ENCODE data around the gene DCUN1D3. TPM values are rescaled to one million over a fixed set of nuclear protein-coding genes. Genes with fewer than 3 reads are reported as not detected.
"Not testable (repeated sequence)": the region's sequence is repeated elsewhere in the genome, so short reads cannot be mapped to it uniquely, and the experiment has no call there.

DCUN1D3 gene
- total and polyA plus RNA-seq, 7 donors = 3.0 to 21.6 (median 10.8) TPM

DNA sequence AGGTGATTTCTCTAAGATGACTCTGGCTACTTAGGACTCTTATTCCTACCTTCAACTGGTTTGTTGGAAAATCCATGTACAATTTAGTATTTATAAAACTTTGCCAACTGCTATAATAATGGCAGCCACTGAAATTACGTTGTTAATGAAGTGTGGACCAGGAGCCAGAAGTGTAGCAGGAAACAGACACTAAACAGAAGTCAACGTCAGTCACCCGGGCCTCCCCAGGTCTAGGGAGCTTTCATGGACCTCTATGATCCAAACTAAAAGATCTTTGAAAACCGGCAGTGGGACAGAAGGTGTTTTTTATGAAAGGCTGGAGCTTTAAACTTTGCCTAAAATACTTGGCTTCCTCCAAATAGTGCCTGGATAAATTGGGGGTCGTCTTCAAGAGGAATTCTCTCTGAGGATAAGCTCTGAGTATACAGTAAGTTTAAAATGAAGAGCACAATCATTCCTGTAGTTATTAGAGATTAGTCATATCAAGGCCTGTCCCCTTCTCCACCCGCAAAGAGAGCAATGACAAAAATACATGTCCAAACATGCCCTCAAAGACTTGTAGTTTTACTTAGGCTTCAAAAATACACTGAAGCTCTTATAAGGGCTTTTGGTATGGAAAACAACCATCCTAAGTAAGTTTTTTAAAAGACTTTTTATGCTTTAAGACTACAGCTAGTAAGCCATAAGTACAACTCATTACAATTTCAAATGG, 34.6 kb downstream of the DCUN1D3 start:
- intact Hi-C loops (cut with DNase I) = loop anchor here (5.0 kb wide), 1 partner anchor 657 kb away; no protein-coding TSS in a partner anchor
- Histone ChIP-seq H3K27ac (peak overlapping the region; percentile 74 to 82 (median 75)), H3K27me3 (no peaks in the 10 kb centered on the region), H3K36me3 (peaks cover 0 to 18% (median 6%) of the 10 kb centered on the region in 4 donors), H3K4me3 (no peak overlapping the region), H3K4me1 (peaks cover 0 to 80% (median 72%) of the 10 kb centered on the region in 4 donors), H3K9me3 (no peaks in the 10 kb centered on the region)
- peak in 2 of 4 donors; percentile 52 to 58 for TF ChIP-seq POLR2AphosphoS5 (IDR thresholded peaks at IDR 0.05)
- TF ChIP-seq, protein P1, sequence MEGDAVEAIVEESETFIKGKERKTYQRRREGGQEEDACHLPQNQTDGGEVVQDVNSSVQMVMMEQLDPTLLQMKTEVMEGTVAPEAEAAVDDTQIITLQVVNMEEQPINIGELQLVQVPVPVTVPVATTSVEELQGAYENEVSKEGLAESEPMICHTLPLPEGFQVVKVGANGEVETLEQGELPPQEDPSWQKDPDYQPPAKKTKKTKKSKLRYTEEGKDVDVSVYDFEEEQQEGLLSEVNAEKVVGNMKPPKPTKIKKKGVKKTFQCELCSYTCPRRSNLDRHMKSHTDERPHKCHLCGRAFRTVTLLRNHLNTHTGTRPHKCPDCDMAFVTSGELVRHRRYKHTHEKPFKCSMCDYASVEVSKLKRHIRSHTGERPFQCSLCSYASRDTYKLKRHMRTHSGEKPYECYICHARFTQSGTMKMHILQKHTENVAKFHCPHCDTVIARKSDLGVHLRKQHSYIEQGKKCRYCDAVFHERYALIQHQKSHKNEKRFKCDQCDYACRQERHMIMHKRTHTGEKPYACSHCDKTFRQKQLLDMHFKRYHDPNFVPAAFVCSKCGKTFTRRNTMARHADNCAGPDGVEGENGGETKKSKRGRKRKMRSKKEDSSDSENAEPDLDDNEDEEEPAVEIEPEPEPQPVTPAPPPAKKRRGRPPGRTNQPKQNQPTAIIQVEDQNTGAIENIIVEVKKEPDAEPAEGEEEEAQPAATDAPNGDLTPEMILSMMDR (IDR thresholded peaks at IDR 0.05) = no peak
- no peak for DNase-seq
- 78 to 82% methylated on average over 6 of the region's 6 CpGs for WGBS, 2 donors

DNA sequence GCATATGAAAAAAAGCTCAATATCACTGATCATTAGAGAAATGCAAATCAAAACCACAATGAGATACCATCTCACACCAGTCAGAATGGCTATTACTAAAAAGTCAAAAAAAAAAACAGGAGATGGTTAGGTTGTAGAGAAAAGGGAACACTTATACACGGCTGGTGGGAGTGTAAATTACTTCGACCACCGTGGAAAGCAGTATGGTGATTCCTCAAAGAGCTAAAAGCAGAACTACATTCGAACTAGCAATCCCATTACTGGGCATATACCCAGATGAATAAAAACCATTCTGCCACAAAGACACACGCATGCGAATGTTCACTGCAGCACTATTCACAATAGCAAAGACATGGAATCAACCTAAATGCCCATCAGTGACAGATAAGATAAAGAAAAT, 35.8 kb downstream of the DCUN1D3 start:
- H3K27ac ChIP-seq = peak overlapping the region in 3 of 4 donors; percentile 74 to 82 (median 76)
- DNase-seq; H3K9me3 ChIP-seq; H3K27me3 ChIP-seq; H3K4me3 ChIP-seq; intact Hi-C loops (cut with DNase I): not testable (repeated sequence)
- H3K36me3 ChIP-seq = peaks cover 2 to 30% (median 11%) of the 10 kb centered on the region in 4 donors
- H3K4me1 ChIP-seq = peaks cover 0 to 80% (median 64%) of the 10 kb centered on the region in 4 donors
- 89 to 97% methylated on average over 6 of the region's 6 CpGs for WGBS, 2 donors

DNA sequence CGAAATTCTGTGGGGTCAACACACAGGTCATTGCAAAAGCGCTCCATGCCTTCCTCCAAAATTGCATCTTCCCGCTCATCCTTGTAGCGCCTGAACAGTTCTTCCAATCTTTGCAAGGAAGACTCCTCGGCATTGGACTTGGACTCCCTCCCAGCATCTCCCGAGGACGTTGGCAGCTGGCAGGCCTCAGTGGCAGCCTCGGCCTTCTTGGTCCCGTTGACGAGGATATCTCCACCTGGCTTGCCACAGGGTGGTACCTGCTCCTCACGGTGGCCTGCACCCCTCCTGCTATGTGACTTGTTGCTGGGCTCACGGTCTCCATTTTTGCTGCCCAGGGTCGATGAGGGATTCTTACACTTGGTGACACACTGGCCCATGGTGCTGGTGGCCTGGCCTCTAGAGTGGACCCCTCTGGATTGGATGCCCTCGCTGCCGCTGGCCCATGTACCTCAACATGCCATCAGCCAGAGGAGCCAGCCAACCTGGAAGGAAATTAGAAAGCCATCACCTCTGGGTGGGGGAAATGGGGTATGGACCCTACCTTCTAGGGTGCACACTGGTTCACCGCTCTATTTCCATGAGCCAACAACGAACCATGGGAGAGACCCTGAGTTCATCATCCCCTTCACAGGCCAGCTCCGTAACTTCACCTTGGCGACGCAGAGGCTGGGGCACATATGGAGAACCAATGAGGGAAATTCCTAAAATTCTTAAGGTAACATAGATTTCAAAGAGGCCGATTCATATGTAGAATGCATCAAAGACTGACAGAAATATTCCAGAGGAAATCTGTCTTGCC, 37.8 kb downstream of the DCUN1D3 start:
- TF ChIP-seq POLR2AphosphoS5 (IDR thresholded peaks at IDR 0.05) (no peak), EP300 (IDR thresholded peaks at IDR 0.05) (no peak), POLR2A (IDR thresholded peaks at IDR 0.05) (no peak)
- TF ChIP-seq, protein P1 (IDR thresholded peaks at IDR 0.05) = no peak
- no peak overlapping the region for H3K27ac ChIP-seq
- H3K36me3 ChIP-seq = peaks cover 2 to 34% (median 11%) of the 10 kb centered on the region in 4 donors
- no peaks in the 10 kb centered on the region for H3K9me3 ChIP-seq
- WGBS, 2 donors = 97% methylated on average over 21 of the region's 21 CpGs
- H3K4me1 ChIP-seq = peaks cover 0 to 63% (median 44%) of the 10 kb centered on the region in 4 donors
- no peak for DNase-seq
- H3K4me3 ChIP-seq = no peak overlapping the region
- intact Hi-C loops (cut with DNase I) = no loop called here
- no peaks in the 10 kb centered on the region for H3K27me3 ChIP-seq

DNA sequence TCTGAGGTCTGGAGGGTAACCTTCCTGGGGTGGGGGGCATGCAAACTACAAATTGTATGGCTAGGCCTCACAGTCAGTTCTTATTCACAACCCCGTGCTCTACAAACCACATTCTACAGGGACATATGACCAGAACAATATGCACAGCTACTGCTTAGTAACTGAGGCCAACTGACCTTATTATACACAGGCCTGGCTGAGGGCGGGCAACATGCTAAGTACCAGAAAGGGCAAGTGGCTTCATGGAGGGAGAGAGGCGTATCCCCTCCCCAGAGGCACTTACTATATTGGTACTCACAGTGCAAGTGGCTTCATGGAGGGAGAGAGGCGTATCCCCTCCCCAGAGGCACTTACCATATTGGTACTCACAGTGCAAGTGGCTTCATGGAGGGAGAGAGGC, 39.2 kb downstream of the DCUN1D3 start:
- H3K9me3 ChIP-seq; H3K27ac ChIP-seq; H3K4me3 ChIP-seq; DNase-seq; H3K27me3 ChIP-seq; intact Hi-C loops (cut with DNase I): not testable (repeated sequence)
- WGBS, 2 donors = 91 to 97% methylated on average over 4 of the region's 4 CpGs
- peaks cover 2 to 34% (median 11%) of the 10 kb centered on the region in 4 donors for H3K36me3 ChIP-seq
- peaks cover 0 to 49% (median 31%) of the 10 kb centered on the region in 4 donors for H3K4me1 ChIP-seq

DNA sequence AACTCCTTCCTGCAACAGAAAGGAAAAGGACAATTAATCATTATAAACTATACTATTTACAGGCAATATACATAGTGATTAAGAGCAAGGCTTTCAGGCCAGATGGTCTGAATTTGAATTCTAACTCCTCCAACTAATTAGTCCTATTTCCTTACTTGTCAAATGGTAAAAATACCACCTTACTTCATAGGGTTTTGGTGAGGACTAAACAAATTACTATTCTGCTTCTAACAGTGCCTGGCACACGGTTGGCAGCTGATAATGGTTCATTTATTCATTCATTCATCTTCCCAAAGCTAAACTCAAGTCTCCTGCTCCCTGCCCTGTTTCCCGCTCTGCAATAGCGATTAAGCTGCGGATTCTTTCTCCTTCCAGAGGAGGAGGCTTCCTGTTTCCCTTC, 39.8 kb downstream of the DCUN1D3 start:
- Histone ChIP-seq H3K36me3 (peaks cover 2 to 34% (median 13%) of the 10 kb centered on the region in 4 donors), H3K27me3 (no peaks in the 10 kb centered on the region), H3K9me3 (no peaks in the 10 kb centered on the region), H3K4me1 (peaks cover 0 to 43% (median 28%) of the 10 kb centered on the region in 4 donors), H3K27ac (peak overlapping the region in 1 of 4 donors; percentile 1), H3K4me3 (no peak overlapping the region)
- intact Hi-C loops (cut with DNase I) = no loop called here
- WGBS, 2 donors = 92% methylated on average over 4 of the region's 4 CpGs
- TF ChIP-seq POLR2AphosphoS5 (IDR thresholded peaks at IDR 0.05) (no peak), EP300 (IDR thresholded peaks at IDR 0.05) (no peak), POLR2A (IDR thresholded peaks at IDR 0.05) (no peak)
- TF ChIP-seq, protein P1 (IDR thresholded peaks at IDR 0.05) = no peak
- DNase-seq = no peak
